SK-N-SH (cell line): Measurements from ENCODE around the gene FAM76A.

ENCODE experiments used
- CHD2 ChIP-seq: fragments of 150-350 bp; IDR thresholded peaks from 2 replicates; pipeline ENCODE4 v1.6.1; 2018; ENCODE audit warnings: low read length; ENCODE audit not compliant: partially characterized antibody
- EZH2phosphoT487 ChIP-seq: fragments of 200-600 bp; sonication (generic); IDR thresholded peaks from 2 replicates; pipeline ENCODE4 v1.6.1; 2017; ENCODE audit warnings: low read depth, mixed run types, mild to moderate bottlenecking, antibody characterized with exemption, moderate library complexity, borderline replicate concordance
- GABPA ChIP-seq: IDR thresholded peaks from 2 replicates; pipeline ENCODE4 v1.4.0; 2012; ENCODE audit warnings: low read depth, mild to moderate bottlenecking
- NRF1 ChIP-seq: IDR thresholded peaks from 2 replicates; pipeline ENCODE4 v1.6.1; 2012; ENCODE audit warnings: low read depth, mild to moderate bottlenecking, low read length
- POLR2AphosphoS5 ChIP-seq: IDR thresholded peaks from 2 replicates; pipeline ENCODE4 v1.6.1; 2012; ENCODE audit warnings: low read depth, low read length
- RAD21 ChIP-seq: IDR thresholded peaks from 2 replicates; pipeline ENCODE4 v1.6.1; 2012; ENCODE audit warnings: mild to moderate bottlenecking, low read length
- RCOR1 ChIP-seq: fragments of 150-350 bp; IDR thresholded peaks from 2 replicates; pipeline ENCODE4 v1.6.1; 2017; ENCODE audit warnings: antibody characterized with exemption, low read length
- RXRA ChIP-seq: IDR thresholded peaks from 2 replicates; pipeline ENCODE4 v1.4.0; 2012; ENCODE audit warnings: low read depth, mild to moderate bottlenecking, borderline replicate concordance
- TAF1 ChIP-seq: IDR thresholded peaks from 2 replicates; pipeline ENCODE4 v1.6.1; 2012; ENCODE audit warnings: low read depth, mild to moderate bottlenecking, low read length, moderate library complexity, borderline replicate concordance
- TCF12 ChIP-seq: IDR thresholded peaks from 2 replicates; pipeline ENCODE4 v1.4.0; 2012
- YY1 ChIP-seq: IDR thresholded peaks from 2 replicates; pipeline ENCODE4 v1.4.0; 2012; ENCODE audit warnings: low read depth, mild to moderate bottlenecking
- TF ChIP-seq, protein P1 (sequence below): fragments of 200-600 bp; sonication (generic); IDR thresholded peaks from 2 replicates; pipeline ENCODE4 v1.6.1; 2017; ENCODE audit warnings: antibody characterized with exemption, mild to moderate bottlenecking, moderate library complexity
- TF ChIP-seq, protein P2 (sequence below): IDR thresholded peaks from 2 replicates; pipeline ENCODE4 v1.4.0; 2012; ENCODE audit warnings: low read depth

DNA sequence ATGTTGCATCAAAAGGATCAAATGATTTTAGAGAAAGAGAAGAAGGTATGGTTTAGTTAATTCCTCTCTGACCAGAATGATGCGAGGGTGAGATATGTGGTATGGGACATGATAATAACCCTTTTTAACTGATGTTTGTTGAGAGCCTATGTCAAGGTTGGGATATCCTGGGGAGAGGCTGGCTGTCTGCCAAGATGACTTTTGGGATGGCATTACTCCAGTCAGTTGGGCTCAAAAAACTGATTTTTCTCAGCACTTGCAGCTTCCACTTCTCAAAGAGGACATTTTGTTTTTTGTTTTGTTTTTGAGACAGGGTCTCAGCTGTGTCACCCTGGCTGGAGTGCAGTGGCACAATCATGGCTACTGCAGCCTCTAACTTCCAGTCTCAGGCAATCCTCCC lies 29.5 kb downstream of the FAM76A start:
- TF ChIP-seq, protein P1, sequence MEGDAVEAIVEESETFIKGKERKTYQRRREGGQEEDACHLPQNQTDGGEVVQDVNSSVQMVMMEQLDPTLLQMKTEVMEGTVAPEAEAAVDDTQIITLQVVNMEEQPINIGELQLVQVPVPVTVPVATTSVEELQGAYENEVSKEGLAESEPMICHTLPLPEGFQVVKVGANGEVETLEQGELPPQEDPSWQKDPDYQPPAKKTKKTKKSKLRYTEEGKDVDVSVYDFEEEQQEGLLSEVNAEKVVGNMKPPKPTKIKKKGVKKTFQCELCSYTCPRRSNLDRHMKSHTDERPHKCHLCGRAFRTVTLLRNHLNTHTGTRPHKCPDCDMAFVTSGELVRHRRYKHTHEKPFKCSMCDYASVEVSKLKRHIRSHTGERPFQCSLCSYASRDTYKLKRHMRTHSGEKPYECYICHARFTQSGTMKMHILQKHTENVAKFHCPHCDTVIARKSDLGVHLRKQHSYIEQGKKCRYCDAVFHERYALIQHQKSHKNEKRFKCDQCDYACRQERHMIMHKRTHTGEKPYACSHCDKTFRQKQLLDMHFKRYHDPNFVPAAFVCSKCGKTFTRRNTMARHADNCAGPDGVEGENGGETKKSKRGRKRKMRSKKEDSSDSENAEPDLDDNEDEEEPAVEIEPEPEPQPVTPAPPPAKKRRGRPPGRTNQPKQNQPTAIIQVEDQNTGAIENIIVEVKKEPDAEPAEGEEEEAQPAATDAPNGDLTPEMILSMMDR = no peak
- TF ChIP-seq TCF12 = no peak
- no peak for TF ChIP-seq POLR2AphosphoS5
- TF ChIP-seq, protein P2, sequence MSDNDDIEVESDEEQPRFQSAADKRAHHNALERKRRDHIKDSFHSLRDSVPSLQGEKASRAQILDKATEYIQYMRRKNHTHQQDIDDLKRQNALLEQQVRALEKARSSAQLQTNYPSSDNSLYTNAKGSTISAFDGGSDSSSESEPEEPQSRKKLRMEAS = no peak
- no peak for TF ChIP-seq NRF1
- TF ChIP-seq CHD2 = no peak
- no peak for TF ChIP-seq RCOR1
- TF ChIP-seq TAF1 = no peak
- no peak for TF ChIP-seq GABPA
- TF ChIP-seq RAD21 = no peak
- TF ChIP-seq RXRA = no peak
- no peak for TF ChIP-seq YY1
- no peak for TF ChIP-seq EZH2phosphoT487
